Placental pericyte (primary cell): ENCODE measurements around the gene NADK. TPM values are rescaled to one million over a fixed set of nuclear protein-coding genes. Genes with fewer than 3 reads are reported as not detected.

ENCODE experiments used
- total RNA-seq: library from RNA; depleted of rRNA; stranded (reverse); fragments of >200 nt; gene quantifications from 2 replicates; pipeline ENCODE4 v1.2.3, GENCODE V29; 2012

Gene NADK, protein sequence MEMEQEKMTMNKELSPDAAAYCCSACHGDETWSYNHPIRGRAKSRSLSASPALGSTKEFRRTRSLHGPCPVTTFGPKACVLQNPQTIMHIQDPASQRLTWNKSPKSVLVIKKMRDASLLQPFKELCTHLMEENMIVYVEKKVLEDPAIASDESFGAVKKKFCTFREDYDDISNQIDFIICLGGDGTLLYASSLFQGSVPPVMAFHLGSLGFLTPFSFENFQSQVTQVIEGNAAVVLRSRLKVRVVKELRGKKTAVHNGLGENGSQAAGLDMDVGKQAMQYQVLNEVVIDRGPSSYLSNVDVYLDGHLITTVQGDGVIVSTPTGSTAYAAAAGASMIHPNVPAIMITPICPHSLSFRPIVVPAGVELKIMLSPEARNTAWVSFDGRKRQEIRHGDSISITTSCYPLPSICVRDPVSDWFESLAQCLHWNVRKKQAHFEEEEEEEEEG
- total RNA-seq, result 58.9 and 65.0 TPM in 2 replicates

GRCh38 chr1:1777950-1778662 lies at the start of gene NADK:
Gene NADK, minus strand, starts transcription at chr1:1778470. Its CDS starts 13,064 bp downstream, at chr1:1765406.

GRCh38 chr1:1724035-1724864 lies 54.0 kb downstream of the NADK start, which contains the start of gene CDK11A:
Gene CDK11A, minus strand, starts transcription at chr1:1724357. Its CDS starts 1,539 bp downstream, at chr1:1722818.

Other genes starting within 250 kb of the NADK start
- 4.4 and 4.8 TPM in 2 replicates for gene TMEM240, start 237.8 kb downstream of the NADK start, total RNA-seq
- gene SSU72, start 203.6 kb downstream of the NADK start, total RNA-seq, result 91.5 and 111 TPM in 2 replicates
- gene FNDC10, start 178.3 kb downstream of the NADK start, total RNA-seq, result 3.4 and 3.5 TPM in 2 replicates
- gene MIB2, start 163.0 kb downstream of the NADK start, total RNA-seq, result 39.1 and 94.3 TPM in 2 replicates
- gene MMP23B, start 146.3 kb downstream of the NADK start, total RNA-seq, result 8.4 and 12.9 TPM in 2 replicates
- gene CDK11B, start 119.5 kb downstream of the NADK start, total RNA-seq, result 9.2 and 9.8 TPM in 2 replicates
- 41.1 and 51.4 TPM in 2 replicates for gene SLC35E2B, start 85.7 kb downstream of the NADK start, total RNA-seq
- gene CDK11A, start 54.1 kb downstream of the NADK start, total RNA-seq, result 17.1 and 21.5 TPM in 2 replicates
- 137 and 170 TPM in 2 replicates for gene GNB1, start 112.6 kb upstream of the NADK start, total RNA-seq
- gene CALML6, start 136.8 kb upstream of the NADK start, total RNA-seq, result 0.14 and 0.66 TPM in 2 replicates
- 0.43 and 0.44 TPM in 2 replicates for gene TMEM52, start 140.8 kb upstream of the NADK start, total RNA-seq
- gene CFAP74, start 225.3 kb upstream of the NADK start, total RNA-seq, result not detected in 2 replicates
- gene GABRD, start 240.9 kb upstream of the NADK start, total RNA-seq, result not detected in 2 replicates